Vagina (tissue), 2 donors: ENCODE results near the gene NEB.
"Not testable (repeated sequence)": the region's sequence is repeated elsewhere in the genome, so short reads cannot be mapped to it uniquely, and the experiment has no call there.

Experiments used
- CTCF ChIP-seq, 3 experiments: fragments of 450-650 bp in 2 of 3; fragments of 200-600 bp in 1 of 3; sonication (generic) in 1 of 3; IDR thresholded peaks; one replicate each; pipeline ENCODE4 v1.5.1; 2017 to 2019; ENCODE audit warnings: antibody characterized with exemption in 3 of 3, mild to moderate bottlenecking in 2 of 3, moderate library complexity in 2 of 3
- POLR2AphosphoS5 ChIP-seq, 2 donors: sonication (generic); formaldehyde crosslinking; IDR thresholded peaks; one replicate each; pipeline ENCODE4 v1.9.0; 2017; ENCODE audit warnings: antibody characterized with exemption in 2 of 2, mild to moderate bottlenecking in 2 of 2, low read depth in 1 of 2; ENCODE audit not compliant: insufficient read depth in 1 of 2

GRCh38 chr2:151704480-151704961 is 29.8 kb downstream of the NEB start:
- TF ChIP-seq CTCF (IDR thresholded peaks at IDR 0.05); POLR2AphosphoS5 (IDR thresholded peaks at IDR 0.05; ENCODE audit: insufficient read depth in 1 of 2, low read depth in 1 of 2): not testable (repeated sequence)
